KOPT-K1 (cell line): Measurements from ENCODE around the gene PCBD2.
"Not testable (repeated sequence)": the region's sequence is repeated elsewhere in the genome, so short reads cannot be mapped to it uniquely, and the experiment has no call there.

ENCODE experiments used
- H3K27ac ChIP-seq: fragments of 200-600 bp; sonication (generic); 2 replicates; pipeline ENCODE4 v1.5.1; 2016; ENCODE audit warnings: antibody characterized with exemption, mild to moderate bottlenecking, low read depth, low read length; ENCODE audit not compliant: poor library complexity, severe bottlenecking
- H3K36me3 ChIP-seq: fragments of 200-600 bp; sonication (generic); 2 replicates; pipeline ENCODE4 v1.5.1; 2017; ENCODE audit warnings: antibody characterized with exemption, mild to moderate bottlenecking, low read length, moderate library complexity; ENCODE audit not compliant: insufficient read depth
- H3K9me3 ChIP-seq: fragments of 200-600 bp; sonication (generic); 2 replicates; pipeline ENCODE4 v1.5.1; 2017; ENCODE audit warnings: antibody characterized with exemption, low read length, mild to moderate bottlenecking; ENCODE audit not compliant: insufficient read depth, poor library complexity, severe bottlenecking

The PCBD2 gene

GRCh38 chr5:134965271-134965825 lies 60.4 kb downstream of the PCBD2 start:
- H3K36me3 ChIP-seq = peaks cover 22% of the 10 kb centered on the region; the same call in 1 of the 2 replicates
- no peak overlapping the region for H3K27ac ChIP-seq
- H3K9me3 ChIP-seq = no peaks in the 10 kb centered on the region

DNA sequence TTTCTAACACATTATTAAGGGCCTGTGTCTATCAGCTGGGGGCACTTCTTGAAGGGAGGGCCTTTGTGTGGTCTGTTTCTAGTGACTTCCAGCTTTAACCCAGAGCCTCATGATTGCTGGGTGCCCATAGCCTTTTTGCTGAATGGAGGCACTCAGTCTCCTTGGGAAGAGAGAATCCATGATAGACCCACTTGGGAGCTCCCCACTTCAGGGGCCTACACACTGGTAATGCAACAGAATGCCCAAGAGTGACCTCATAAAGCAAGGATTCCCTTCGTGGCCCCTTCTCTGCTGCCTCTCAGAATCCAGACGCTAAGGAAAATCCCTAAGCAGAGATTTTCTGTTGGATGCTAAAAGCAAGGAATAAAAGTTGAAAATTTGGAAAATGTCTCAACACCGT lies 62.7 kb downstream of the PCBD2 start, which contains the start of gene CATSPER3:
CATSPER3 (plus strand) TSS at position 301 of the 400 bp plus-strand sequence; CDS start at position 386, 85 bp downstream.
- no peak within 1 kb of the TSS for H3K27ac ChIP-seq
- H3K36me3 ChIP-seq = 0 out of 2 replicates have a peak, but pooled peaks cover 4% of the 10 kb centered on the region
- H3K9me3 ChIP-seq = no peaks in the 10 kb centered on the region

GRCh38 chr5:134968055-134968454 lies 63.1 kb downstream of the PCBD2 start:
- H3K27ac ChIP-seq = no peak overlapping the region
- H3K36me3 ChIP-seq = 0 out of 2 replicates have a peak, but pooled peaks cover 1% of the 10 kb centered on the region
- no peaks in the 10 kb centered on the region for H3K9me3 ChIP-seq

DNA sequence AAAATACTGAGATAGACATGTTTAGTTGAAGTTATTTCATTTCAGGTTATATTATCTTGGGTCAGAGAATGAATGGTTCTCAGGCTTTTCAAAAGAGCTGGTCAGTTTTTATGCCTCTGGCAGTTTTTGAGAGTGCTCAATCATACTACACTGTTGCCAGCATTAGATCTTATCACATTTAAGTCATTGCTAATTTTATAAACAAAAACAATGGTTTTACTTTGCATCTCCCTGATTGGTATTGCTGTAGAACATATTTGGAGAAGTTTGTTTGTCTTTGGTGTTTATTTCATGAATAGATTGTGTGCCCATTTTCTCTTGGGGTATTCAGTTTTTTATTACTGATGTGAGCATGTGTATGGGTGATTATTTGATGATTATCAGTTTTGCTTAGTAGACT lies 64.2 kb downstream of the PCBD2 start:
- Histone ChIP-seq H3K36me3 (no peaks in the 10 kb centered on the region), H3K9me3 (no peaks in the 10 kb centered on the region), H3K27ac (no peak overlapping the region)

DNA sequence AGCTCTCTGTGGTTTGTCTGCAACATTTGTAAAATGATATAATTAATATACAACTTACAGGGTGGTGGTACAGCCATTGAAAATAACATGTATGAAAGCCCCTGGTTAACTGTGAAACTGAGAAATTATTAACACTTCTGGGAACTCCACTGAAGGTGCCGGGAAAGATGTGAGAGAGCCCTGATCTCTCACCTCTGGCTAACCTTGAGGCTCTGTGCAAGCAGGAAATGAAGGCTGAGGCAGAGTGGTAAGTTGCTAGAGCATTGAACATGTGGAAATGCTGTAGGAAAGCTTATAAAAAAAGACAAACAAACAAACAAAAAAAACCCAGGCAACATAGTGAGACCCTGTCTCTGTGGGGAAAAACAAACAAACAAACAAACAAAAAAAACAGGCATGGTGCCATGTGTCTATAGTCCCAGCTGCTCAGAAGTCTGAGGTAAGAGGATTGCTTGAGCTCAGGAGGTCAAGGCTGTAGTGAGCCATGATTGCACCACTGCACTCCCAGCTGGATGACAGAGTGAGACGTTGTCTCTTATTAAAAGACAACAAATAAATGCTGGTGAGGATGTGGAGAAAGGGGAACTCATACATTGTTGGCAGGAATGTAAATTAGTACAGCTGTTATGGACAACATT lies 70.3 kb downstream of the PCBD2 start:
- H3K27ac ChIP-seq = no peak overlapping the region
- no peaks in the 10 kb centered on the region for H3K36me3 ChIP-seq
- peaks cover 35% of the 10 kb centered on the region for H3K9me3 ChIP-seq

GRCh38 chr5:134975843-134976242 lies 70.9 kb downstream of the PCBD2 start:
- Histone ChIP-seq H3K36me3 (no peaks in the 10 kb centered on the region), H3K27ac (no peak overlapping the region), H3K9me3 (peaks cover 39% of the 10 kb centered on the region)

DNA sequence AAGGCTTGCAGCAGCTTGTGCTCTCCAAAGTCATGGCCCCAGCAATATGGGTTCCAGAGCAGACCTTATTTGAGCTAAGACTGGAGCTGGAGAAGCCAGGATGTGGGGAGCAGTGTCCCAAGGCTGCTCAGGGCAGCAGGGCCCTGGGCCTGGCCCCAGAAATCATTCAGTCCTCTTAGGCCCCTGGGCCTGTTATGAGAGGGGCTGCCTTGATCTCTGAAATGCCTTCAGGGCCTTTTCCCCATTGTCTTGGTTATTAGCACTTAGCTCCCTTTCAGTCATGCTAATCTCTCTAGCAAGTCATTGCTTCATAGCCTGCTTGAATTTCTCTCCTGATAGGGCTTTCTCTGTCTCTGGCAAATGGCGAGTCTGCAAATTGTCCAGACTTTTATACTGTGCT lies 71.9 kb downstream of the PCBD2 start:
- peaks cover 47% of the 10 kb centered on the region for H3K9me3 ChIP-seq
- no peak overlapping the region for H3K27ac ChIP-seq
- no peaks in the 10 kb centered on the region for H3K36me3 ChIP-seq

GRCh38 chr5:134979416-134979815 lies 74.5 kb downstream of the PCBD2 start:
- Histone ChIP-seq H3K9me3 (peaks cover 64% of the 10 kb centered on the region), H3K36me3 (no peaks in the 10 kb centered on the region), H3K27ac (no peak overlapping the region)

GRCh38 chr5:134982230-134982629 lies 77.3 kb downstream of the PCBD2 start:
- H3K36me3 ChIP-seq = no peaks in the 10 kb centered on the region
- no peak overlapping the region for H3K27ac ChIP-seq
- H3K9me3 ChIP-seq = peaks cover 54% of the 10 kb centered on the region

DNA sequence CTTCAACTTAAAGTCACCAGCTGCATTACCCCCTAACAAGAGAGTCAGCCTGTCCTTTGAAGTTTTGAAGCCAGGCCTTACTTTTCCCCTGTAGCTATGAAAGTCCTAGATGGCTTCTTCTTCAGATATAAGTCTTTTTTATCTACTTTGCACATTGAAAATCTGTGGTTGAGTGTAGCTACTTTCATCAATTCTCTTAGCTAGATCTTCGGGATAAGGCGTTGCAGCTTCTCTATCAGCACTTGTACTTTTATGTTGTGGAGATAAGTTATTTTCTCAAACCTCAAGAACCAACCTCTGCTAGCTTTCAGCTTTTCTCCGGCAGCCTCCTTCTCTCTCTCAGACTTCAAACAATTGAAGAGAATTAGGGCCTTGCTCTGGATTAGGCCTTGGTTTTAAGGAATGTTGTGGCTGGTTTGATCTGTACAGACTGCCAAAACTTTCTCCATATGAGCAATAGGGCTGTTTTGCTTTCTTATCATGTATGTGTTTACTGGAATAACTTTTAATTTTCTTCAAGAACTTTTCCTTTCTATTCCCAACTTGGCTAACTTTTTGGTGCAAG lies 84.4 kb downstream of the PCBD2 start:
- Histone ChIP-seq H3K27ac (no peak overlapping the region), H3K36me3 (no peaks in the 10 kb centered on the region), H3K9me3 (no peaks in the 10 kb centered on the region)

GRCh38 chr5:134990183-134990582 lies 85.3 kb downstream of the PCBD2 start:
- H3K36me3 ChIP-seq, H3K9me3 ChIP-seq, H3K27ac ChIP-seq: not testable (repeated sequence)

GRCh38 chr5:134992148-134992547 lies 87.2 kb downstream of the PCBD2 start:
- Histone ChIP-seq H3K36me3 (no peaks in the 10 kb centered on the region), H3K27ac (no peak overlapping the region), H3K9me3 (no peaks in the 10 kb centered on the region)

DNA sequence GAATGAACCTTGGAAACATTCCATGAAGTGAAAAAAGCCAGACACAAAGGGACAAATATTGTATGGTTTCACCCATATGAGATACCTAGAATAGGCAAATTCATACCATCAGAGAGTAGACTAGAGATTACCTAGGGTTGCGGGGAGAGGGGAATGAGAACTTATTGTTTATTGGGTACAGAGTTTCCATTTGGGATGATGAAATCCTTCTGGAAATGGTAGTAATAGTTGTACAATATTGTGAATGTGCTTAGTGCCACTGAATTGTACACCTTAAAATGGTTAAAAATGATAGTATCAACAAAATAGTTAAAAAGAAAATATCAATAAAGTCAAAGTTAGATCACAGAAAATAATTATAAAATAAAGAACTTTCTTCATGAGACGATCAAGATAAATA lies 88.2 kb downstream of the PCBD2 start:
- H3K36me3 ChIP-seq = no peaks in the 10 kb centered on the region
- no peaks in the 10 kb centered on the region for H3K9me3 ChIP-seq
- no peak overlapping the region for H3K27ac ChIP-seq

- Histone ChIP-seq H3K27ac (no peak overlapping the region), H3K9me3 (no peaks in the 10 kb centered on the region), H3K36me3 (no peaks in the 10 kb centered on the region)
These were observed 89.7 kb downstream of the PCBD2 start for GRCh38 chr5:134994560-134995156.

DNA sequence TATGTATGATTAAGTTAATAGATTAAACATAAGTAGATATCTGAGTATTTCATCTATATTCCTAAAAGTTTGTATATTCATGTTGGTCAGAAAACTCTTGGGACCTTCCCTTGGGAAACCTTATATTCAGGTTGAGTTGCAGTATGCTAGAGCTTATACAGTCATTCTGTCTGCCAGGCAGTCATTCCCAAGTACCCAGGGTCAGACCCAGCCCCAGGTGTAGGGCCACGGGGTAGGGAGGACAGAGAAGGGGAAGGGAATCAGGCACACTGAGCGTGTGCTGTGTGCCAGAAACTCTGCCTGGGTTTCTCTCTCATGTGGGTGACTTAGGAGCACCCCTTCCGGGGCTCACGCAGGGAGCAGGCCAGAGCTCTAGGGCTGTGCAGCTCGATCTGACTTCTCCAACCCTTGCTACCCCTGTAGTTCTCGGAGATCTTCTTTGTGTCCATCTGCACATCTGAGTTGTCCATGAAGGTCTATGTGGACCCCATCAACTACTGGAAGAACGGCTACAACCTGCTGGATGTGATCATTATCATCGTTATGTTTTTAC lies 91.0 kb downstream of the PCBD2 start:
- no peaks in the 10 kb centered on the region for H3K9me3 ChIP-seq
- no peaks in the 10 kb centered on the region for H3K36me3 ChIP-seq
- no peak overlapping the region for H3K27ac ChIP-seq
